GM23248 (cell line): Measurements from ENCODE around the gene HOXA5. TPM values are rescaled to one million over a fixed set of nuclear protein-coding genes. Genes with fewer than 3 reads are reported as not detected.

Experiments used
- DNase-seq: peaks from one replicate; pipeline ENCODE4 v3.0.0-alpha.2; 2015
- H2AFZ ChIP-seq: fragments of 200-600 bp; sonication (generic); 2 replicates; pipeline ENCODE4 v1.6.1; 2016; ENCODE audit warnings: antibody characterized with exemption
- H3F3A ChIP-seq: fragments of 200-600 bp; sonication (generic); 2 replicates; pipeline ENCODE4 v1.6.1; 2016; ENCODE audit warnings: mild to moderate bottlenecking, antibody characterized with exemption, mixed run types; ENCODE audit not compliant: insufficient read depth
- H3K27ac ChIP-seq: fragments of 200-600 bp; sonication (generic); 2 replicates; pipeline ENCODE4 v1.5.1; 2016; ENCODE audit warnings: mild to moderate bottlenecking
- H3K27me3 ChIP-seq: fragments of 200-600 bp; sonication (generic); replicated peaks from 2 replicates; pipeline ENCODE4 v1.6.1; 2016; ENCODE audit warnings: mild to moderate bottlenecking; ENCODE audit not compliant: insufficient read depth
- H3K36me3 ChIP-seq: fragments of 200-600 bp; sonication (generic); 2 replicates; pipeline ENCODE4 v1.6.1; 2016; ENCODE audit warnings: low read depth, mild to moderate bottlenecking
- H3K4me1 ChIP-seq: fragments of 200-600 bp; sonication (generic); 2 replicates; pipeline ENCODE4 v1.6.1; 2016; ENCODE audit warnings: mild to moderate bottlenecking; ENCODE audit not compliant: insufficient read depth
- H3K4me2 ChIP-seq: fragments of 200-600 bp; sonication (generic); one replicate; pipeline ENCODE4 v1.6.1; 2016; ENCODE audit warnings: mild to moderate bottlenecking; ENCODE audit not compliant: unreplicated experiment
- H3K4me3 ChIP-seq: fragments of 200-600 bp; sonication (generic); 2 replicates; pipeline ENCODE4 v1.5.1; 2016; ENCODE audit warnings: mild to moderate bottlenecking
- H3K79me2 ChIP-seq: fragments of 200-600 bp; sonication (generic); 2 replicates; pipeline ENCODE4 v1.6.1; 2016; ENCODE audit warnings: mild to moderate bottlenecking; ENCODE audit not compliant: insufficient read depth
- H3K9ac ChIP-seq: fragments of 200-600 bp; sonication (generic); 2 replicates; pipeline ENCODE4 v1.6.1; 2016; ENCODE audit warnings: mild to moderate bottlenecking
- H3K9me2 ChIP-seq: fragments of 200-600 bp; sonication (generic); 2 replicates; pipeline ENCODE4 v1.6.1; 2016; ENCODE audit warnings: mixed run types, mild to moderate bottlenecking, moderate library complexity; ENCODE audit not compliant: insufficient read depth
- H3K9me3 ChIP-seq: fragments of 200-600 bp; sonication (generic); one replicate; pipeline ENCODE4 v1.6.1; 2017; ENCODE audit warnings: low read depth
- H4K20me1 ChIP-seq: fragments of 200-600 bp; sonication (generic); 2 replicates; pipeline ENCODE4 v1.6.0; 2016; ENCODE audit not compliant: insufficient read depth
- EZH2 ChIP-seq: fragments of 200-600 bp; sonication (generic); IDR thresholded peaks from 2 replicates; pipeline ENCODE4 v1.6.1; 2018; ENCODE audit warnings: antibody characterized with exemption, mild to moderate bottlenecking; ENCODE audit not compliant: insufficient read depth, poor library complexity, severe bottlenecking
- EZH2phosphoT487 ChIP-seq: fragments of 200-600 bp; sonication (generic); IDR thresholded peaks from 2 replicates; pipeline ENCODE4 v1.6.1; 2018; ENCODE audit warnings: antibody characterized with exemption, moderate library complexity, mild to moderate bottlenecking, low read depth; ENCODE audit not compliant: insufficient read depth
- WGBS, 2 experiments: methylation state at CpG; one replicate each; pipeline ENCODE4 v1.1.6; 2015 to 2017; ENCODE audit warnings: low lambda C conversion rate in 2 of 2, low coverage in 1 of 2; ENCODE audit errors: missing lambda C conversion rate in 2 of 2; 5-methylcytosine and 5-hydroxymethylcytosine counted together
- in situ Hi-C: fragments of 300-500 bp; cut with MboI; formaldehyde crosslinking; loops from 2 replicates; pipeline ENCODE4 v1.15.0; 2020
- polyA plus RNA-seq: library from polyadenylated mRNA; unstranded; fragments of >200 nt; fragmentation: Nextera tagmentation; extraction: Ambion mirVana; gene quantifications from 2 replicates; pipeline ENCODE4 v1.2.1, GENCODE V29; 2016
- total RNA-seq: library from RNA; depleted of rRNA; stranded (reverse); fragments of >200 nt; shearing (Covaris generic); gene quantifications from 2 replicates; pipeline ENCODE4 v1.2.3, GENCODE V29; 2014

HOXA5 gene
- total and polyA plus RNA-seq, 2 experiments from 2014 or later, result 1.9 to 4.0 TPM

DNA sequence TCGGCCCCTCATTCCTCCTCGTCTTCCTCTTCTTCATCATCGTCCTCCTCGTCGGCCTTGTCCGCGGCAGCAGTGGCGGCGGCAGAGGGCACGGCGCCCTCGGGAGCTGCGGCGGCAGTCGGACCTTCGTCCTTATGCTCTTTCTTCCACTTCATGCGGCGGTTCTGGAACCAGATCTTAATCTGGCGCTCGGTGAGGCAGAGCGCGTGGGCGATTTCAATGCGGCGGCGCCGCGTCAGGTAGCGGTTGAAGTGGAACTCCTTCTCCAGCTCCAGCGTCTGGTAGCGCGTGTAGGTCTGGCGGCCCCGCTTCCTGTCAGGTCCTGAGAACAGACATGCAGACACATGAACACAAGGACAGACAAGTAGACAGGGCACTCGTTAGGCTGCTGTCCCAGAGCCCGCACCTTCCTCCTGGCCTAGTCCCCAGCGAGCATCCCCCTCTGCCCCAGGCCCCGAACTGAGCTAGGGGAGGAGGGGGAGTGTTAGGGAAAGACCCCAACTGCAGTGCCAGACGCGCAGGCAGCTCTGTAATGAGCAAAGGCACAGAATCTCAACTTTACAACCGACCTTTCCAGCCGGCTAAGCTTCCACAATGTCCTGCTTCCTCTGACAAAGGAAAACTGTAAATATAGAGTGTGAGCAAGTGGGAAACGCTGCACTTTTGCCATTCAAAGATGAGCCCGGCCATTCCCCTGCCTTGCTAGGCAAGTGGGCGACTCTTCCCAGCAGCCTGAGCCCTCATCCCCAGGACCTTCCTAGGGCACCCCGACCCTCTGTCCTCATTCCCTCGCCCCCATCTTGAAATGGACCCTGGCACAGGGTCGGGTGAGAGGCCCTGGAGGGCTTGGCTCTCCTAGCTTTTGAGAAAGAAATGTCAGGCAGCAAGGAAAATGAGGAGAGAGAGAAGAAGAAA, 11.7 kb upstream of the HOXA5 start:
- Histone ChIP-seq H3K36me3 (no peaks in the 10 kb centered on the region), H3K9me3 (no peaks in the 10 kb centered on the region), H3K27me3 (no peaks in the 10 kb centered on the region), H3K9me2 (no peaks in the 10 kb centered on the region), H3K4me1 (peaks cover 14% of the 10 kb centered on the region), H4K20me1 (no peaks in the 10 kb centered on the region), H3F3A (peaks cover 16% of the 10 kb centered on the region), H3K4me3 (peak overlapping the region; percentile 88), H3K79me2 (peaks cover 56% of the 10 kb centered on the region), H2AFZ (peak overlapping the region; percentile 96), H3K4me2 (peak overlapping the region; percentile 93), H3K27ac (peak overlapping the region; percentile 49), H3K9ac (peak overlapping the region; percentile 80)
- TF ChIP-seq EZH2phosphoT487 (no peak), EZH2 (no peak)
- in situ Hi-C loops, result loop anchor here (10.0 kb wide), 3 partner anchors 300 to 1290 kb away; no protein-coding TSS in a partner anchor
- WGBS, 2 experiments, result 79 to 81% methylated on average over 46 to 48 of the region's 48 CpGs
- DNase-seq, result peak; percentile 34

DNA sequence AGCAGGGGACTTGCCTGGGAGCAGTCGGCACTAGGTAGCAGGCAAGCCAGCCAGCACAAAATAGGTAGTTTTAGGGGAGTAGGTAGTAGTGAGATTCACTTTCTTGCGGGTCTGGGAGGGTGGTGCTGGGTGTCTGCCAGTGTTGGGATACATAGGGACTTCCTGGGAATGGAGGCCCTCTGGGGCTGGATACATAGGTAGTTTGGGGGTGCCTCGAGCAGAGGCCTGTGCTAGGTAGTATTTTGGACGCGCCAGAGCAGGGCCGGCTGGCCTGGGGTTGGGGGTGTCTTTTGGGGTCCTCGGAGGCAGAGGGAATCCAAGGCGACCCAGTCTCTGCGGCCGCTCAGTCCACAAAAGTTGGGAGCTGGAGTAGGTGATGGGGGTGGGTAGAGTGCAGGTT, 10.9 kb upstream of the HOXA5 start:
- in situ Hi-C loops, result loop anchor here (10.0 kb wide), 3 partner anchors 300 to 1290 kb away; no protein-coding TSS in a partner anchor
- 96 to 97% methylated on average over 10 of the region's 10 CpGs for WGBS, 2 experiments

DNA sequence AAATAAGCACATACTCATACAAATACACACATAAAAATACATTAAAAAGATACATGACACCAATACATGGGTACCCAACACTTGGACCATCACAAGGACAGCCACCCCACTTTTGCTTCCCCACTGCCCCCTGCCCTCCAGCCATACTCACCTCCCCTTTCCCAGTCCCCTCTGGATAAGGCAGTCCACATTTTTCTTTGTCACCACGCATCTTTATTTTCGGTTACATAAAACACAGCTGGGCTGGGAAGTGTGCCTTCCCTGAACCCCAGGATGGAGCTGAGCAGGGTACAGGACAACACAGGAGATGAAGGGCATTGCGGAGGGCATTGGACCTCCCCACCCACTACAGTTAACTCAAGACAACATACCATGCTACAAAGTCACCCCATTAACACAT, 10.0 kb upstream of the HOXA5 start:
- Histone ChIP-seq H3K36me3 (no peaks in the 10 kb centered on the region), H3K27me3 (no peaks in the 10 kb centered on the region), H4K20me1 (no peaks in the 10 kb centered on the region), H3K9me3 (no peaks in the 10 kb centered on the region), H3K4me3 (no peak overlapping the region), H3K4me1 (peaks cover 28% of the 10 kb centered on the region), H3K9me2 (no peaks in the 10 kb centered on the region), H3K79me2 (peaks cover 72% of the 10 kb centered on the region), H2AFZ (peak overlapping the region; percentile 88; the same call in 1 of the 2 replicates), H3K4me2 (no peak overlapping the region), H3K27ac (peak overlapping the region; percentile 86; the same call in 1 of the 2 replicates), H3K9ac (no peak overlapping the region), H3F3A (peaks cover 29% of the 10 kb centered on the region)
- no peak for TF ChIP-seq EZH2phosphoT487
- no peak for TF ChIP-seq EZH2
- DNase-seq, result no peak
- 90 to 96% methylated on average over 3 of the region's 3 CpGs for WGBS, 2 experiments
- in situ Hi-C loops, result loop anchor here (10.0 kb wide), 3 partner anchors 299 to 1289 kb away; no protein-coding TSS in a partner anchor

More for the DNA sequence above, 10.9 kb upstream of the HOXA5 start:
- no peaks in the 10 kb centered on the region for H4K20me1 ChIP-seq
- H3K9me3 ChIP-seq, result no peaks in the 10 kb centered on the region
- H3K4me3 ChIP-seq, result no peak overlapping the region
- TF ChIP-seq EZH2 (no peak), EZH2phosphoT487 (no peak)
- no peak overlapping the region for H2AFZ ChIP-seq
- no peak overlapping the region for H3K9ac ChIP-seq
- H3K27me3 ChIP-seq, result no peaks in the 10 kb centered on the region
- H3K4me2 ChIP-seq, result no peak overlapping the region
- H3K79me2 ChIP-seq, result peaks cover 64% of the 10 kb centered on the region
- H3K27ac ChIP-seq, result no peak overlapping the region
- DNase-seq, result no peak
- no peaks in the 10 kb centered on the region for H3K9me2 ChIP-seq
- no peaks in the 10 kb centered on the region for H3K36me3 ChIP-seq
- H3F3A ChIP-seq, result peaks cover 24% of the 10 kb centered on the region
- peaks cover 20% of the 10 kb centered on the region for H3K4me1 ChIP-seq

DNA sequence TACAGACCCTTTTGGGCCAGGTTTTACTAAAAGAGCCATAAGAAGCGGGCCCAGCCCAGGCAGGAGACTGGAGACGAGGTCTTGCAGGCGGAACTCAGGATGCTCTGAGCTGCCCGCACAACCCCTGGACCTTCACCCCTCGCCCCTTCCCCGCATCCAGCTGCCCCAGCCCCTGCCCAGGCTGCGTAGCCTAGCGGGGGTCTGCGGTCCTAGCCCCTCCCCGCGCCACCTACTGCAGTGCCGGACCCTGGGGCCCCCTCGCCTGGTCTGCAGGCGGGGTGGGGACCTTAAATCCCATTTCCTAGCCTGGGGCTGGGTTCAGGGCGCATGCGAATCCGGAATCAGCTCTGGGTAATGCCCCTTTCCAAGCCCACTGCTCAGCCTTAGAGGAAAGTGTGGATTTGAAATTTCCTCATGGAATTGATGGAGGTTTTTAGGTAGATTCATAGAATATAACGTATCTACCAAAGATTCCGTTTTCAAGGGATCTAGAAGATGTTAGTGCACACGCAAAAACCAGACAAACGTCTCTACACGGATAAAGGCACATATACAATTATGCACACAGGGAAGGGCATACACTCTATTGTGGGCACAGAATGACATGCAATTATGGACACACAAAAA, 9.4 kb upstream of the HOXA5 start:
- TF ChIP-seq EZH2 (no peak), EZH2phosphoT487 (no peak)
- in situ Hi-C loops, result loop anchor here (10.0 kb wide), 3 partner anchors 298 to 1288 kb away; no protein-coding TSS in a partner anchor
- no peaks in the 10 kb centered on the region for H3K27me3 ChIP-seq

More for the DNA sequence above, 9.4 kb upstream of the HOXA5 start:
- Histone ChIP-seq H3K4me2 (peak overlapping the region; percentile 98), H3K4me3 (peak overlapping the region; percentile 89), H3K36me3 (no peaks in the 10 kb centered on the region), H3K9ac (peak overlapping the region; percentile 87), H3K9me3 (no peaks in the 10 kb centered on the region), H4K20me1 (no peaks in the 10 kb centered on the region), H3K27ac (peak overlapping the region; percentile 86), H2AFZ (peak overlapping the region; percentile 88), H3F3A (peaks cover 29% of the 10 kb centered on the region), H3K79me2 (peaks cover 78% of the 10 kb centered on the region), H3K4me1 (peaks cover 33% of the 10 kb centered on the region), H3K9me2 (no peaks in the 10 kb centered on the region)
- no peak for DNase-seq
- WGBS, 2 experiments, result 23 to 29% methylated on average over 16 to 22 of the region's 22 CpGs
